H1 (cell line): Measurements from ENCODE around the gene CDK16. TPM values are rescaled to one million over a fixed set of nuclear protein-coding genes. Genes with fewer than 3 reads are reported as not detected.

Experiments
- CTCF ChIA-PET: fragments of 300-600 bp; sonication (Branson Sonifier 250); formaldehyde crosslinking; loops from one replicate; lab custom pipeline; 2021; ENCODE audit not compliant: partially characterized antibody; lab: Charles Lee
- POLR2A ChIA-PET: fragments of 300-600 bp; sonication (Branson Sonifier 250); formaldehyde crosslinking; loops from one replicate; lab custom pipeline; 2021; ENCODE audit warnings: inconsistent platforms; ENCODE audit not compliant: partially characterized antibody; lab: Charles Lee
- DNase-seq, 2 experiments: peaks; one replicate each; pipeline versions ENCODE4 v3.0.0 to v3.0.0-alpha.2; 2010 to 2022; ENCODE audit warnings: low spot score in 2 of 2, low read depth in 1 of 2, mixed read lengths in 1 of 2
- FAIRE-seq: peaks from 2 replicates; lab custom pipeline; 2011; peaks lifted over from hg19 to GRCh38; lab: Jason Lieb, UNC
- H2AFZ ChIP-seq: 2 replicates; pipeline ENCODE4 v1.8.1; 2012; ENCODE audit warnings: low read length, inconsistent platforms
- H2AK5ac ChIP-seq: 2 replicates; pipeline ENCODE4 v1.6.1; 2013; ENCODE audit warnings: low read depth, low read length
- H2BK120ac ChIP-seq: replicated peaks from 2 replicates; pipeline ENCODE3; 2013; ENCODE audit warnings: low read depth, low read length, inconsistent platforms
- H2BK12ac ChIP-seq: 2 replicates; pipeline ENCODE4 v1.6.1; 2013; ENCODE audit warnings: low read depth, low read length
- H2BK15ac ChIP-seq: 2 replicates; pipeline ENCODE4 v1.6.1; 2013; ENCODE audit warnings: low read length
- H2BK20ac ChIP-seq: 2 replicates; pipeline ENCODE4 v1.6.1; 2013; ENCODE audit warnings: low read length
- H2BK5ac ChIP-seq: 2 replicates; pipeline ENCODE4 v1.6.1; 2013; ENCODE audit warnings: low read depth, low read length
- H3K14ac ChIP-seq: 2 replicates; pipeline ENCODE4 v1.6.1; 2013; ENCODE audit warnings: inconsistent platforms; ENCODE audit not compliant: insufficient read length
- H3K18ac ChIP-seq: 2 replicates; pipeline ENCODE4 v1.6.1; 2013; ENCODE audit warnings: low read length; ENCODE audit errors: extremely low read depth
- H3K23ac ChIP-seq: 2 replicates; pipeline ENCODE4 v1.6.1; 2013; ENCODE audit warnings: inconsistent platforms; ENCODE audit not compliant: insufficient read length
- H3K23me2 ChIP-seq: 2 replicates; pipeline ENCODE4 v1.6.1; 2013; ENCODE audit warnings: low read depth, low read length
- H3K27ac ChIP-seq: 2 replicates; pipeline ENCODE4 v1.6.1; 2011; ENCODE audit warnings: low read depth, low read length, inconsistent platforms
- H3K27me3 ChIP-seq, 4 experiments: replicated peaks in 1 of 4; 1 replicate in 1 of 4; 2 replicates in 3 of 4; pipeline versions ENCODE4 v1.6.1 to v1.8.1; 2011 to 2013; ENCODE audit warnings: low read length in 3 of 4, mild to moderate bottlenecking in 3 of 4, inconsistent platforms in 2 of 4, mixed read lengths in 2 of 4, moderate library complexity in 1 of 4; ENCODE audit not compliant: control insufficient read depth in 3 of 4, insufficient read depth in 3 of 4; ENCODE audit errors: extremely low read depth in 1 of 4
- H3K36me3 ChIP-seq, 4 experiments: 2 replicates each; pipeline versions ENCODE4 v1.6.1 to v1.8.1; 2011 to 2013; ENCODE audit warnings: mild to moderate bottlenecking in 4 of 4, low read length in 3 of 4, moderate library complexity in 2 of 4, control low read depth in 1 of 4, inconsistent platforms in 1 of 4; ENCODE audit not compliant: insufficient read depth in 4 of 4, control insufficient read depth in 2 of 4
- H3K4ac ChIP-seq: replicated peaks from 2 replicates; pipeline ENCODE3; 2013; ENCODE audit warnings: low read length, low read depth, mixed read lengths, inconsistent platforms; ENCODE audit not compliant: insufficient read length
- H3K4me1 ChIP-seq, 4 experiments: replicated peaks in 1 of 4; 1 replicate in 1 of 4; 2 replicates in 3 of 4; pipeline versions ENCODE4 v1.6.1 to v1.8.1; 2011 to 2013; ENCODE audit warnings: low read length in 3 of 4, inconsistent platforms in 2 of 4, mixed read lengths in 1 of 4; ENCODE audit not compliant: insufficient read depth in 4 of 4, control insufficient read depth in 3 of 4
- H3K4me2 ChIP-seq, 2 experiments: 2 replicates each; pipeline versions ENCODE4 v1.6.1 to v1.8.1; 2011 to 2013; ENCODE audit warnings: low read depth in 2 of 2, low read length in 2 of 2, control low read depth in 1 of 2, inconsistent platforms in 1 of 2, mild to moderate bottlenecking in 1 of 2; ENCODE audit not compliant: insufficient read depth in 1 of 2
- H3K4me3 ChIP-seq, 4 experiments: fragments of 200-600, 300-600 bp in 1 of 4; sonication (generic), shearing (Covaris generic), sonication (Bioruptor Twin) in 1 of 4; 2 replicates each; pipeline versions ENCODE4 v1.5.1 to v1.8.1; 2011 to 2016; ENCODE audit warnings: low read length in 4 of 4, low read depth in 3 of 4, control low read depth in 2 of 4, inconsistent platforms in 2 of 4, mild to moderate bottlenecking in 2 of 4, mixed read lengths in 1 of 4, moderate library complexity in 1 of 4; ENCODE audit not compliant: insufficient read depth in 2 of 4; ENCODE audit errors: extremely low read depth in 1 of 4
- H3K56ac ChIP-seq: replicated peaks from 2 replicates; pipeline ENCODE3; 2013; ENCODE audit warnings: low read depth, mild to moderate bottlenecking, mixed read lengths, low read length, inconsistent platforms; ENCODE audit not compliant: insufficient read length
- H3K79me1 ChIP-seq: 2 replicates; pipeline ENCODE4 v1.6.1; 2013; ENCODE audit warnings: low read depth, low read length, control low read depth
- H3K79me2 ChIP-seq, 2 experiments: 2 replicates each; pipeline versions ENCODE4 v1.6.1 to v1.8.1; 2012 to 2013; ENCODE audit warnings: low read length in 2 of 2, mild to moderate bottlenecking in 2 of 2, inconsistent platforms in 1 of 2; ENCODE audit not compliant: insufficient read depth in 2 of 2, control insufficient read depth in 1 of 2
- H3K9ac ChIP-seq, 4 experiments: replicated peaks in 1 of 4; 1 replicate in 1 of 4; 2 replicates in 3 of 4; pipeline versions ENCODE4 v1.6.1 to v1.8.1; 2011 to 2013; ENCODE audit warnings: low read depth in 3 of 4, low read length in 3 of 4, control low read depth in 2 of 4, mild to moderate bottlenecking in 2 of 4, moderate library complexity in 2 of 4, inconsistent platforms in 1 of 4; ENCODE audit errors: extremely low read depth in 1 of 4
- H3K9me3 ChIP-seq, 2 experiments: 2 replicates each; pipeline versions ENCODE4 v1.6.1 to v1.8.1; 2012 to 2013; ENCODE audit warnings: mild to moderate bottlenecking in 2 of 2, moderate library complexity in 2 of 2, control low read depth in 1 of 2, inconsistent platforms in 1 of 2, low read depth in 1 of 2, low read length in 1 of 2, mixed read lengths in 1 of 2; ENCODE audit not compliant: insufficient read depth in 2 of 2
- H4K20me1 ChIP-seq, 2 experiments: replicated peaks in 1 of 2; 2 replicates each; pipeline versions ENCODE3 to v1.8.1; 2011 to 2013; ENCODE audit warnings: inconsistent platforms in 2 of 2, low read length in 2 of 2, mild to moderate bottlenecking in 1 of 2; ENCODE audit not compliant: insufficient read depth in 2 of 2, control insufficient read depth in 1 of 2
- H4K5ac ChIP-seq: 2 replicates; pipeline ENCODE4 v1.6.1; 2013; ENCODE audit warnings: low read length, low read depth, mixed read lengths, inconsistent platforms; ENCODE audit not compliant: insufficient read length
- H4K8ac ChIP-seq: 2 replicates; pipeline ENCODE4 v1.8.0; 2013; ENCODE audit warnings: mild to moderate bottlenecking, moderate library complexity, low read length, inconsistent platforms; ENCODE audit not compliant: insufficient read depth; ENCODE audit errors: extremely low read depth
- H4K91ac ChIP-seq: replicated peaks from 2 replicates; pipeline ENCODE3; 2013; ENCODE audit warnings: low read length, mixed read lengths, inconsistent platforms; ENCODE audit not compliant: insufficient read length
- CBX5 ChIP-seq: fragments of 300-800, 300-1000 bp; sonication (generic); IDR thresholded peaks from 2 replicates; pipeline ENCODE4 v1.7.1; 2016; ENCODE audit warnings: antibody characterized with exemption, low read length, low read depth
- EGR1 ChIP-seq: IDR thresholded peaks from 2 replicates; pipeline ENCODE4 v1.6.1; 2011; ENCODE audit warnings: low read depth, low read length, borderline replicate concordance
- HDAC2 ChIP-seq, 2 experiments: fragments of 300-600 bp in 1 of 2; sonication (generic) in 1 of 2; IDR thresholded peaks; 2 replicates each; pipeline ENCODE4 v1.6.1; 2011 to 2012; ENCODE audit warnings: low read depth in 2 of 2, low read length in 2 of 2, mild to moderate bottlenecking in 2 of 2, moderate library complexity in 2 of 2, borderline replicate concordance in 1 of 2, inconsistent platforms in 1 of 2
- JUN ChIP-seq: IDR thresholded peaks from 2 replicates; pipeline ENCODE4 v1.6.1; 2011; ENCODE audit warnings: low read depth, mild to moderate bottlenecking, improper control_type of control experiment, low read length
- JUND ChIP-seq: IDR thresholded peaks from 2 replicates; pipeline ENCODE4 v1.6.1; 2011; ENCODE audit warnings: mild to moderate bottlenecking, improper control_type of control experiment, low read length
- KDM5A ChIP-seq: fragments of 200-600 bp; IDR thresholded peaks from 2 replicates; pipeline ENCODE4 v1.7.1; 2012; ENCODE audit warnings: mild to moderate bottlenecking, low read length, inconsistent platforms, mixed read lengths
- POLR2A ChIP-seq, 2 experiments: IDR thresholded peaks; 1 replicate in 1 of 2; 2 replicates in 1 of 2; pipeline ENCODE4 v1.6.1; 2011; ENCODE audit warnings: low read depth in 2 of 2, low read length in 2 of 2, mild to moderate bottlenecking in 2 of 2; ENCODE audit errors: control extremely low read depth in 1 of 2
- POU5F1 ChIP-seq: IDR thresholded peaks from 2 replicates; pipeline ENCODE4 v1.6.1; 2011; ENCODE audit warnings: low read depth, mild to moderate bottlenecking, low read length, moderate library complexity
- SAP30 ChIP-seq: fragments of 300-600 bp; sonication (generic); IDR thresholded peaks from 2 replicates; pipeline ENCODE4 v1.7.1; 2012; ENCODE audit warnings: low read length, moderate library complexity, mild to moderate bottlenecking, inconsistent platforms; ENCODE audit not compliant: insufficient read depth, insufficient replicate concordance
- SRF ChIP-seq: IDR thresholded peaks from 2 replicates; pipeline ENCODE4 v1.6.1; 2011; ENCODE audit warnings: mild to moderate bottlenecking, low read depth, low read length, moderate library complexity
- WGBS, 2 experiments: shearing (Covaris generic) in 1 of 2; methylation state at CpG; one replicate each; pipeline versions ENCODE4 v1.1.6 to v1.1.7; 2013 to 2015; ENCODE audit warnings: low lambda C conversion rate in 2 of 2, mixed read lengths in 2 of 2, inconsistent platforms in 1 of 2, low coverage in 1 of 2, missing lambda C conversion rate in 1 of 2; ENCODE audit not compliant: insufficient replicate concordance in 2 of 2, insufficient coverage in 1 of 2, insufficient read length in 1 of 2; ENCODE audit errors: extremely low coverage in 1 of 2, missing lambda C conversion rate in 1 of 2; 5-methylcytosine and 5-hydroxymethylcytosine counted together
- polyA plus RNA-seq, 7 experiments: library from polyadenylated mRNA; depleted of rRNA in 3 of 7; stranded (reverse) in 5 of 7; unstranded in 2 of 7; fragments of >200 nt in 5 of 7; fragments of 200-250 nt in 2 of 7; gene quantifications; 1 replicate in 5 of 7; 2 replicates in 1 of 7; 4 replicates in 1 of 7; pipeline versions ENCODE4 v1.2.1 to v1.2.3, GENCODE V29; 2011 to 2013; ENCODE audit warnings: missing spikeins in 2 of 7, mixed read lengths in 2 of 7
- total RNA-seq: library from RNA; stranded (reverse); fragmentation: NEBNext Ultra II Directional; extraction: Animal tissue kit (Norgen Biotek cat#: 25700); gene quantifications from 2 replicates; pipeline ENCODE4 v1.2.1, GENCODE V29; 2021
- TF ChIP-seq, protein P1 (sequence below), 3 experiments: IDR thresholded peaks; 1 replicate in 2 of 3; 2 replicates in 1 of 3; pipeline versions ENCODE4 v1.5.1 to v1.6.1; 2011; ENCODE audit warnings: low read length in 3 of 3, mild to moderate bottlenecking in 3 of 3, inconsistent platforms in 2 of 3, low read depth in 1 of 3, moderate library complexity in 1 of 3; ENCODE audit not compliant: insufficient read depth in 1 of 3; ENCODE audit errors: control extremely low read depth in 1 of 3

Gene CDK16
- total and polyA plus RNA-seq, 2 of the 8 experiments (the other 6 are each of a cell fraction or from before 2014, with no cell fraction given) = 124 to 204 TPM

DNA sequence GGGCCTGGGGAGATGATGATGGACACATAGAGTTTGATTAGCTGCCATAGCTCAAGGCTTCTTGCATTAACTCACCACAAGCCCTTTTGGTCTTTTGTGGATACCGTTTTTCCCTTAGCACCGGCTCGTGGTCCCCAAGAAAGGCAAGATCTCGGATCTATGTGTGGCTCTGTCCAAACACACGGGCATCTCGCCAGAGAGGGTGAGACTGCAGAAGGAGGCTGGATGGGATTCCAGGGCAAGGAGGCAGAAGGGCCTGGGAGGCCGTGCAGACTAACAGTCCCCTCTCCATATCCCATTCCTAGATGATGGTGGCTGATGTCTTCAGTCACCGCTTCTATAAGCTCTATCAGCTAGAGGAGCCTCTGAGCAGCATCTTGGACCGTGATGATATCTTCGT lies 23.8 kb downstream of the CDK16 start:
- FAIRE-seq (no peak), DNase-seq (no peak)
- 89% methylated on average over 10 of the region's 10 CpGs; no CpG with 5 or more reads in 1 of the 2 experiments for WGBS, 2 experiments
- no peak overlapping the region for H3K18ac ChIP-seq
- H3K14ac ChIP-seq = no peak overlapping the region
- CTCF ChIA-PET = no interaction called here
- no peak overlapping the region for H3K4ac ChIP-seq
- H2BK120ac ChIP-seq = no peak overlapping the region
- H3K4me3 ChIP-seq = no peak overlapping the region
- H3K36me3 ChIP-seq = peaks cover 6 to 58% (median 36%) of the 10 kb centered on the region in 4 experiments; a peak in 6 of 8 replicates
- POLR2A ChIA-PET = no interaction called here
- H3K79me1 ChIP-seq = no peaks in the 10 kb centered on the region
- no peak overlapping the region for H3K56ac ChIP-seq
- no peaks in the 10 kb centered on the region for H3K9me3 ChIP-seq
- H2AK5ac ChIP-seq = no peak overlapping the region
- H4K5ac ChIP-seq = no peak overlapping the region
- no peak overlapping the region for H3K4me2 ChIP-seq
- no peak overlapping the region for H4K8ac ChIP-seq
- peaks cover 0 to 3% of the 10 kb centered on the region in 2 experiments for H4K20me1 ChIP-seq
- H2BK20ac ChIP-seq = no peak overlapping the region
- no peaks in the 10 kb centered on the region for H3K27me3 ChIP-seq
- H2BK15ac ChIP-seq = no peak overlapping the region
- no peak overlapping the region for H2AFZ ChIP-seq
- no peak overlapping the region for H4K91ac ChIP-seq
- H3K27ac ChIP-seq = no peak overlapping the region
- no peak overlapping the region for H2BK5ac ChIP-seq
- no peak overlapping the region for H3K23ac ChIP-seq
- H2BK12ac ChIP-seq = no peak overlapping the region
- no peaks in the 10 kb centered on the region for H3K4me1 ChIP-seq
- no peaks in the 10 kb centered on the region for H3K23me2 ChIP-seq
- H3K9ac ChIP-seq = no peak overlapping the region
- H3K79me2 ChIP-seq = peaks cover 0 to 7% of the 10 kb centered on the region in 2 experiments; a peak in 2 of 4 replicates
- no peak for TF ChIP-seq EGR1
- TF ChIP-seq POLR2A (IDR thresholded peaks at IDR 0.05; ENCODE audit: control extremely low read depth in 1 of 2, low read depth in 2 of 2, low read length in 2 of 2) = no peak
- TF ChIP-seq, protein P1, sequence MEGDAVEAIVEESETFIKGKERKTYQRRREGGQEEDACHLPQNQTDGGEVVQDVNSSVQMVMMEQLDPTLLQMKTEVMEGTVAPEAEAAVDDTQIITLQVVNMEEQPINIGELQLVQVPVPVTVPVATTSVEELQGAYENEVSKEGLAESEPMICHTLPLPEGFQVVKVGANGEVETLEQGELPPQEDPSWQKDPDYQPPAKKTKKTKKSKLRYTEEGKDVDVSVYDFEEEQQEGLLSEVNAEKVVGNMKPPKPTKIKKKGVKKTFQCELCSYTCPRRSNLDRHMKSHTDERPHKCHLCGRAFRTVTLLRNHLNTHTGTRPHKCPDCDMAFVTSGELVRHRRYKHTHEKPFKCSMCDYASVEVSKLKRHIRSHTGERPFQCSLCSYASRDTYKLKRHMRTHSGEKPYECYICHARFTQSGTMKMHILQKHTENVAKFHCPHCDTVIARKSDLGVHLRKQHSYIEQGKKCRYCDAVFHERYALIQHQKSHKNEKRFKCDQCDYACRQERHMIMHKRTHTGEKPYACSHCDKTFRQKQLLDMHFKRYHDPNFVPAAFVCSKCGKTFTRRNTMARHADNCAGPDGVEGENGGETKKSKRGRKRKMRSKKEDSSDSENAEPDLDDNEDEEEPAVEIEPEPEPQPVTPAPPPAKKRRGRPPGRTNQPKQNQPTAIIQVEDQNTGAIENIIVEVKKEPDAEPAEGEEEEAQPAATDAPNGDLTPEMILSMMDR (IDR thresholded peaks at IDR 0.05; ENCODE audit: control extremely low read depth in 1 of 3, insufficient read depth in 1 of 3, low read depth in 1 of 3, low read length in 3 of 3) = no peak
- TF ChIP-seq SRF = no peak
- no peak for TF ChIP-seq SAP30
- no peak for TF ChIP-seq JUND
- TF ChIP-seq KDM5A = no peak
- TF ChIP-seq POU5F1 = no peak
- no peak for TF ChIP-seq HDAC2 (IDR thresholded peaks at IDR 0.05; ENCODE audit: borderline replicate concordance in 1 of 2, low read depth in 2 of 2, low read length in 2 of 2)
- no peak for TF ChIP-seq JUN
- no peak for TF ChIP-seq CBX5
